HG03025 (cell line): Measurements from ENCODE around the gene SF3B5.
"Not testable (repeated sequence)": the region's sequence is repeated elsewhere in the genome, so short reads cannot be mapped to it uniquely, and the experiment has no call there.

Experiments used
- ATAC-seq: cut with Tn5 transposase; IDR thresholded peaks from one replicate; pipeline ENCODE4 v1.9.1; 2021; ENCODE audit warnings: mild to moderate bottlenecking, moderate library complexity; ENCODE audit not compliant: unreplicated experiment, low FRiP score

SF3B5 gene

GRCh38 chr6:144064402-144065212 lies 30.8 kb downstream of the SF3B5 start:
- ATAC-seq, result peak; percentile 25

GRCh38 chr6:144063744-144064401 lies 31.5 kb downstream of the SF3B5 start:
- ATAC-seq, result peak; percentile 85

GRCh38 chr6:144063246-144063743 lies 32.1 kb downstream of the SF3B5 start:
- no peak for ATAC-seq

- ATAC-seq, result no peak
Observed at GRCh38 chr6:144062786-144063185, 32.6 kb downstream of the SF3B5 start.

- no peak for ATAC-seq
Observed at GRCh38 chr6:144059139-144059538, 36.2 kb downstream of the SF3B5 start.

GRCh38 chr6:144055121-144055931 lies 40.0 kb downstream of the SF3B5 start:
- ATAC-seq, result peak; percentile 90

- ATAC-seq, result no peak
Observed at GRCh38 chr6:144053601-144054000, 41.8 kb downstream of the SF3B5 start.

GRCh38 chr6:144052488-144052887 lies 42.9 kb downstream of the SF3B5 start:
- no peak for ATAC-seq

GRCh38 chr6:144049386-144049785 lies 46.0 kb downstream of the SF3B5 start:
- no peak for ATAC-seq

GRCh38 chr6:144047688-144048087 lies 47.7 kb downstream of the SF3B5 start:
- ATAC-seq, result no peak

GRCh38 chr6:144046672-144047071 lies 48.7 kb downstream of the SF3B5 start:
- ATAC-seq, result not testable (repeated sequence)

GRCh38 chr6:144044989-144045388 lies 50.4 kb downstream of the SF3B5 start:
- not testable (repeated sequence) for ATAC-seq
